Left lobe of liver (tissue), 2 donors: Measurements from ENCODE around the gene PPM1M. TPM values are rescaled to one million over a fixed set of nuclear protein-coding genes. Genes with fewer than 3 reads are reported as not detected.
A peak's percentile ranks its signal among the peaks of the same experiment; 100 is the strongest.

Experiments
- ATAC-seq: fragments of 200-7000 bp; cut with Tn5 transposase; one replicate; pipeline ENCODE4 v1.9.1; 2020; ENCODE audit warnings: mild to moderate bottlenecking, moderate library complexity
- DNase-seq: peaks from one replicate; pipeline ENCODE4 v3.0.0-alpha.2; 2020; ENCODE audit warnings: low spot score
- total RNA-seq: library from RNA; stranded (reverse); gene quantifications from one replicate; pipeline ENCODE4 v1.2.1, GENCODE V29; 2021
- donor health status: DM: no; HTN: no; CAD: no; lungs with moderate emphysema.
- donor health status: DM: no; HTN: yes; CAD: no.

Gene PPM1M
- total RNA-seq, 1 donor from 2014 or later = 4.2 TPM

DNA sequence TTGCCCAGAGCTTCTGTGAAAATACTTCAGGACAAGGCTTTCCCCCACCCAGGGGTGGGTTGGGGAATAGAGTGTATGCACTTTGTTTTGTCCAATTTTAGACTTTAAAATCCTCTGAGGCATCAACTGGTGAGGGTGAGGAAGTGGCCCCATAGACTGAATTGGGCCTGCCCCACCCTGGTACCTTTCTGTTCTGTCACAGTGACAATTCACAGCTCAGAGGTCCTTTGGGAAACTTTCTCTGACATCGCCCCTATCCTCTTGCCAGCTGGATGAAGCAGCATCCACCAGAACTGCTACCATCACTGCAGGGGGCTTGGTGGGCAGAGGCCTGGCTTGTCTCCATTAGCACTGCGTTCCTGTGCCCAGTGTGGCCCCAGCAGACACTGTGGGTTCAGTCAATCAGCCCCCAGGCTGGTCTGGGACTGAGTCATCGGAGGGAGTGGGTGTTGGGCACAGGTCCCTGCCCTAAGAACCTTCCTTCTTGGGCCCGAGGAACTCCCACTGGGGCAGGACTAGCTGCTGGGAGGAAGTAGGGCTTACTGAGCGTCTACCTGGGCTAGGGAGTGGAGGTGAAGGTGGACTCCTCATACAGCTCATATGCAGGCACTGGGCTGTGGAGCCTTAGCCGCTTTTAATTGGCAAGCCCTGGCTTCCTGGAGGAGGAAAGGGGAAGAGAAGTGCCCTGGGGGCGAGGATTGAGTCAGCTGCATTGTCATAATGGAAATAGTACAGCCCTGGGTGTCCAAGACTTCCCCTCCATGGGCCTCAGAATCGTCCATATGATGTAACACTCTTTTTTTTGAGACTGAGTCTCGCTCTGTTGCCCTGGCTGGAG, 1.5 kb upstream of the PPM1M start:
- no peak for ATAC-seq
- DNase-seq = peak; percentile 53

DNA sequence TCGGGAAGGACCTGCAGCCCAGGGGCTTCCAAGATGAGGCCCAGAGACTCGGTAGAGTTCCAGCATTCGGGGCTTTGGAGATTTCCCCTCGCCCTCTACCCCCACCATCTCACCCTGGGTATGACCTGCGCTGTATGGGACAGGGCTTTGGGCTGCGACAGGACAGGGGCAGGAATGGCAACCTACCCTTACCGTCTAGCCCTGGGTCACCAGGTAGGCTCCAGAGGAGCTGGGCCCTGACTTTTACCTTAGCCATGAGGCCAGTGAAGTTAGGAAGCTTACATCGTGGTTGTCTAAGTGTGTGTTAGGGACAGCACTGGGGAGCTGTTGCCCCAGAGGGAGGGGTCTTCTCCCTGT, 683 bp downstream of the PPM1M start:
- ATAC-seq (peak; percentile 4), DNase-seq (no peak)

- ATAC-seq = peak; percentile 64
- peak; percentile 70 for DNase-seq
These were observed 1.3 kb downstream of the PPM1M start for GRCh38 chr3:52246728-52247408.

- no peak for ATAC-seq
- peak; percentile 43 for DNase-seq
These were observed 2.0 kb downstream of the PPM1M start for GRCh38 chr3:52247409-52248164.

GRCh38 chr3:52248165-52248541, 2.6 kb downstream of the PPM1M start:
- DNase-seq (no peak), ATAC-seq (no peak)

GRCh38 chr3:52248816-52249547, 3.4 kb downstream of the PPM1M start:
- ATAC-seq = peak; percentile 15
- DNase-seq = peak; percentile 40

DNA sequence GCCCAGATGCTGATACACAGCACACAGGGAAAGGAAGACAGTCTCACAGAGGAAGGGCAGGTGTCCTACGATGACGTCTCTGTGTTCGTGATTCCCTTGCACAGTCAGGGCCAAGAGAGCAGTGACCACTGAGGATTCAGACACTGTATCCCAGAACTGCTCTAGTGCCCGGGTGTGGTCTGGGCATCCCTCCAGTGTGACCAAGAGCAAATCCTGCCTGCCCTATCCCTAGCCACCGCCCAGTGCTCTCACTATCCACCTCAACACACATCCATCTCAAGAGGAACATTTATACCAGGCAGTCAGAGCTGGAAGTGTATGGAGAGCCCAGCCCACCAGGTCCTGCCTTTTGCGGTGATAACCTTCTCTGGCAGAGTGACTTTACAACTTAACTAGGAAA, 4.1 kb downstream of the PPM1M start:
- no peak for DNase-seq
- ATAC-seq = peak; percentile 6

GRCh38 chr3:52250122-52250521, 4.6 kb downstream of the PPM1M start:
- DNase-seq = no peak
- ATAC-seq = no peak

GRCh38 chr3:52253314-52254304, 8.1 kb downstream of the PPM1M start:
- no peak for DNase-seq
- ATAC-seq = peak; percentile 20

DNA sequence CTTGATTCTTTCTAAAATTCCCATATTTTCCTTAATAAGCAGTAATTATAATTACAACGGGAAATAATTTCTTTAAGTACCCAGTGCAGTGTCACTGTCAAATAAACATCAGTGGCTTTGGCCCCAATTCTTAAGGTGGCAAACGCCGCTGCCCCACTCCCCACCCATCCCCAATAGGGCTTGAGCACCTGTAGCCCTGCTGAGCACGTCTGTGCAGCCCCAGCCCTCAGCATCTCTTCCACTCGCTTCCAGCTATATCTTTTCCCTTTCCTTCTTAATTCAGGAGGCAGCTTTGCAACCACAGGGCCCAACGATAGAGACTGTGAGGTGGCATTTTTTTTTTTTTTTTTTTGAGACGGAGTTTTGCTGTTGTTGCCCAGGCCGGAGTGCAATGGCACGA, 9.0 kb downstream of the PPM1M start:
- DNase-seq (no peak), ATAC-seq (no peak)

DNA sequence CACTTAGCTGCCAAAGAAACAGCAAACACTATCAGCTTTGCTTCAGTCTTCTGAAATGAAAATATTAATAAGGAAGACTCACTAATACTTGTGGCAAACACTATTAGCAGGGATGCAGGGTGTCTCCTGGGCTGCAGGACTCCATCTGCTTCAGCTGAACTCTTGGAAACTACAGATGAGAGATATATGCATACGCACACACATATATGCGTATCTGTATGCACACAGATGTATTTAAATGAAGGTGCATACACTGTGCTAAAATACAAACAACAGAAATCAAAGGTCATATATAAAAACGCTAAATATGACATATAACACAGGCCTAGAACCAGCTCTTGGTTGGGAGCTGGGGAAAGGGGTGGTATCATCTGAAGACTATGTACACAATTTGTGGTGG, 10.6 kb downstream of the PPM1M start:
- DNase-seq (no peak), ATAC-seq (no peak)

DNA sequence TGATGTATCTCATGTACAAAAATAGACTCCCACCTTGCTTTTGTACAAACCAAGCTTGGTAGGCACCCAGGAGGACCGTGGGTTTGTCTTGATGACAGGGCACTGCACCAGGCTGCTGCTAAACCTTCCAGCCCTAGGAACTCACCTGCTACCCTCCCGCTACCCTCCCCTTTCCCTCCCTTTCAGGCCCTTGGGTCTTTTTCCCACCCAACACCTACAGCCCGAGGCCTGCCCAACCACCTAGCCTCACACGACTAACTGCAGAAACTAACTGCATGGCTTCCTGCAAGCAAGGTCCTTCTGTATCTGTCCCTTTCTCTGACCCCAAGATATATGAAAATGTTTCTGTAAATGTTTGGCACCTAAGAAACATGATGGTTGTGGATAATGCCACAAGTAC, 11.1 kb downstream of the PPM1M start:
- ATAC-seq = no peak
- no peak for DNase-seq

- ATAC-seq (no peak), DNase-seq (no peak)
These were observed 12.4 kb downstream of the PPM1M start for GRCh38 chr3:52257911-52258310.

DNA sequence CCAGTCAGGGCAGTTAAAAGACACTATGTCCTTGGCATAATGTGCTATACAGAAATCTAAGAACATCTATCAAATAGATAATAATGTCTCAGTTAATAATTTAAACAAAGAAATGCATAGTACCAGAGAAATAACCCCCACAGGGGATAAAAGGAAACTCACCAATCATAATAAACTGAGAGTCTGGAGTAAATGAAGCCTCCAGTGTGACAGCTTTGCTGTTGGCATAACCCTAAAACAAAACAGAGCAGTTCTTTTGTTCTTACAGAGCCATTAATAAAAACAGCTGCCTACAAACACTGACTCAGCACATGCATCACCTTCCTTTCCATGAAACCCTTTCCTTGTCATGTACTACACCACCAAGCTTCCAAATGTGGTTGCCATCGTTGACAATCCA, 13.5 kb downstream of the PPM1M start:
- ATAC-seq = no peak
- no peak for DNase-seq

DNA sequence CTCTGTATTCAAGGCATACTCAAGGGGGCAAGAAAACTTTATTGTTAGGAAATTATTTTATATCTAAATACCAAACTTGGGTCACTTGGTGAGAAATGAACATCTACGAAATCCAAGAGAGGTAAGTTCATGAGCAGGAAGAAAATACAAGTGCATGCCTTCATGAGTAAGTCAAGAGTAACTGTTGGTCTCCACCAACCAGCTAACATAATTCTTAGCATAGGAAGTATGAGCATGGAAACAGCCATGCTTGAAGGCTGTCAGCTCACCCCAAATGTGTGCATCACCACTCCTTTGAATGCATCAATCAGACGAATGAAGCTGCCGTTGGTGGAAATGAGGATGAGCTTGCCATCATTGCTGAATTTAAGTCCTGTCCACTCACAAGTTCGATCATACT, 13.9 kb downstream of the PPM1M start:
- ATAC-seq = no peak

DNA sequence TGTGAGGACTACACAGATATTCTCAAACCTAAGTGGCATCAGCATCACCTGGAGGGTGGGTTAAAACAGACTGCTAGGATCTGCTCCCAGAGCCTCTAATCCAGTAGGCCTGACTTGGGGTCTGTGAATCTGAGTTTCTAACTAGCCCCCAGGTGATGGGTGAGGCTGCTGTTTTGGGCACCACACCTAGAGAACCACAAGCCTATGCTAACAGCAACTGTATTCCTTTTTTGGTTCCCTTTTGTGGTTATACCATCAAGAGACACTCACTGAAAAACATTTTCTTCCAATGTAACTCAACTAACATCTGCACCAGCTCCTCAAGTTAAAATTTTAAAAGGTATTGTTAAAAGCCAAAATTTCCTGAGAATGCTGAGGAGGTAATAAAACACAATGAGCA, 16.9 kb downstream of the PPM1M start:
- DNase-seq = no peak
- ATAC-seq = no peak

More for the DNA sequence above, 13.9 kb downstream of the PPM1M start:
- no peak for DNase-seq

GRCh38 chr3:52265387-52265786, 19.8 kb downstream of the PPM1M start:
- DNase-seq = no peak
- ATAC-seq = no peak

- ATAC-seq = no peak
These were observed 22.5 kb downstream of the PPM1M start for GRCh38 chr3:52268036-52268435.

GRCh38 chr3:52269776-52270175, 24.2 kb downstream of the PPM1M start:
- no peak for ATAC-seq

More at GRCh38 chr3:52268036-52268435, 22.5 kb downstream of the PPM1M start:
- no peak for DNase-seq

GRCh38 chr3:52270252-52270754, 24.7 kb downstream of the PPM1M start:
- DNase-seq (no peak), ATAC-seq (peak; percentile 33)

More at GRCh38 chr3:52269776-52270175, 24.2 kb downstream of the PPM1M start:
- no peak for DNase-seq
